ENCODE data around the gene CD164. TPM values are rescaled to one million over a fixed set of nuclear protein-coding genes. Genes with fewer than 3 reads are reported as not detected.

CD164 gene
- polyA plus RNA-seq, 3 donors: 98.8 to 182 (median 110) TPM

- 77 to 84% (median 80%) methylated on average over 4 of the region's 4 CpGs for WGBS, 3 donors
- no peak overlapping the region for H3K27ac ChIP-seq (ENCODE audit: low read depth, low read length)
Measured at GRCh38 chr6:109327491-109327890, 54.8 kb downstream of the CD164 start.

- no peak overlapping the region for H3K27ac ChIP-seq (ENCODE audit: low read depth, low read length)
- WGBS, 3 donors: 66 to 93% (median 91%) methylated on average over 7 of the region's 7 CpGs
Measured at GRCh38 chr6:109326351-109326750, 55.9 kb downstream of the CD164 start.

- no peak overlapping the region for H3K27ac ChIP-seq (ENCODE audit: low read depth, low read length)
- 49 to 80% (median 60%) methylated on average over 8 of the region's 8 CpGs for WGBS, 3 donors
Measured at GRCh38 chr6:109325400-109325801, 56.9 kb downstream of the CD164 start.

- no peak overlapping the region for H3K27ac ChIP-seq (ENCODE audit: low read depth, low read length)
Measured at GRCh38 chr6:109323241-109323640, 59.0 kb downstream of the CD164 start.

GRCh38 chr6:109322825-109323224 is 59.4 kb downstream of the CD164 start:
- H3K27ac ChIP-seq (ENCODE audit: low read depth, low read length): no peak overlapping the region

More at GRCh38 chr6:109323241-109323640, 59.0 kb downstream of the CD164 start:
- 77 to 96% (median 82%) methylated on average over 5 of the region's 5 CpGs for WGBS, 3 donors

GRCh38 chr6:109321752-109322151 is 60.5 kb downstream of the CD164 start:
- 87 to 96% (median 91%) methylated on average over 8 of the region's 8 CpGs for WGBS, 3 donors
- H3K27ac ChIP-seq (ENCODE audit: low read depth, low read length): no peak overlapping the region

More at GRCh38 chr6:109322825-109323224, 59.4 kb downstream of the CD164 start:
- 39 to 88% (median 51%) methylated on average over 2 of the region's 2 CpGs for WGBS, 3 donors

GRCh38 chr6:109320072-109320471 is 62.2 kb downstream of the CD164 start:
- H3K27ac ChIP-seq (ENCODE audit: low read depth, low read length): no peak overlapping the region
- 79 to 89% (median 88%) methylated on average over 2 of the region's 2 CpGs for WGBS, 3 donors

GRCh38 chr6:109318328-109318876 is 63.9 kb downstream of the CD164 start:
- 39 to 76% (median 50%) methylated on average over 11 of the region's 11 CpGs for WGBS, 3 donors
- no peak overlapping the region for H3K27ac ChIP-seq (ENCODE audit: low read depth, low read length)

GRCh38 chr6:109316909-109317308 is 65.4 kb downstream of the CD164 start:
- 91 to 95% (median 92%) methylated on average over 5 of the region's 5 CpGs for WGBS, 3 donors
- no peak overlapping the region for H3K27ac ChIP-seq (ENCODE audit: low read depth, low read length)

Other genes starting within 250 kb of the CD164 start
- 1 to 10 TPM in 2 of 3 donors, under 1 TPM in 1; 0.34 to 3.0 (median 1.2) TPM for gene PPIL6, start 58.2 kb upstream of the CD164 start, polyA plus RNA-seq
- 10 to 100 TPM in 1 of 3 donors, 1 to 10 TPM in 2; 4.7 to 11.9 (median 9.5) TPM for gene SMPD2, start 58.3 kb upstream of the CD164 start, polyA plus RNA-seq
- 10 to 100 TPM in 2 of 3 donors, 1 to 10 TPM in 1; 6.8 to 30.3 (median 21.2) TPM for gene MICAL1, start 73.3 kb upstream of the CD164 start, polyA plus RNA-seq
- 1 to 10 TPM; 1.4 to 2.9 (median 1.7) TPM for gene ZBTB24, start 100.8 kb upstream of the CD164 start, polyA plus RNA-seq

Data from adipose tissue (tissue), 3 donors.